ENCODE measurements around the gene SBNO2.

DNA sequence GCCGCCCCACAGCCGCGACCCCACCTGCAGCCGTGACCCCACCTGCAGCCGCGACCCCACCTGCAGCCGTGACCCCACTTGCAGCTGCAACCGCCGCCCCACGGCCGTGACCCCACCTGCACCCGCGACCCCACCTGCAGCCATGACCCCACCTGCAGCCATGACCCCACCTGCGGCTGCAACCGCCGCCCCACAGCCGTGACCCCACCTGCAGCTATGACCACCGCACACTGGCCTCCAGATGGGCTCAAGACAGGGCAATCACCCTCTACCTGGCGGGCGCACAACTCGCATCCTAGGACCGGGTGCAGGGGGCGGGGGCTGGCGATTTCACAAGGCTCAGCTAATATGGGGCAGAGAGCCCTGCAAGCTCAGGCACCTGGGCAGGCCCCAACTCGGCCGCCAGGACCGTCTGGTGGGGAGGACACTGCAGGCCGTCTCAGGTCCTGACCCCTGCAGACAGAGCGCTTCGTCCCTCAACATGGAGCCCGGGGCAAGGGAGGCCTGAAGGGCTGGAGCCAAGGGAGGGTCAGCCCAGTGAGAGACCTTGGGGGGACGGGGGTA is 15.1 kb downstream of the SBNO2 start:
- TF ChIP-seq, protein P1, sequence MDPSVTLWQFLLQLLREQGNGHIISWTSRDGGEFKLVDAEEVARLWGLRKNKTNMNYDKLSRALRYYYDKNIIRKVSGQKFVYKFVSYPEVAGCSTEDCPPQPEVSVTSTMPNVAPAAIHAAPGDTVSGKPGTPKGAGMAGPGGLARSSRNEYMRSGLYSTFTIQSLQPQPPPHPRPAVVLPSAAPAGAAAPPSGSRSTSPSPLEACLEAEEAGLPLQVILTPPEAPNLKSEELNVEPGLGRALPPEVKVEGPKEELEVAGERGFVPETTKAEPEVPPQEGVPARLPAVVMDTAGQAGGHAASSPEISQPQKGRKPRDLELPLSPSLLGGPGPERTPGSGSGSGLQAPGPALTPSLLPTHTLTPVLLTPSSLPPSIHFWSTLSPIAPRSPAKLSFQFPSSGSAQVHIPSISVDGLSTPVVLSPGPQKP (IDR thresholded peaks at IDR 0.05; ENCODE audit: borderline replicate concordance, low read depth, low read length), result no peak
- no peak for TF ChIP-seq CTCF (conservative IDR thresholded peaks at IDR 0.05; ENCODE audit: low read depth, low read length)
- no peak for TF ChIP-seq POLR2A (IDR thresholded peaks at IDR 0.05; ENCODE audit: low read depth, low read length)
- no peak for TF ChIP-seq MXI1 (IDR thresholded peaks at IDR 0.05; ENCODE audit: borderline replicate concordance, low read depth, low read length)

All from IMR-90 (cell line).